HG03558 (cell line): ENCODE data around the gene PTPRN2.
"Not testable (repeated sequence)": the region's sequence is repeated elsewhere in the genome, so short reads cannot be mapped to it uniquely, and the experiment has no call there.

ENCODE experiments used
- ATAC-seq: cut with Tn5 transposase; IDR thresholded peaks from one replicate; pipeline ENCODE4 v1.9.1; 2021; ENCODE audit warnings: moderate number of reproducible peaks; ENCODE audit not compliant: unreplicated experiment; ENCODE audit errors: extremely low read depth

Gene PTPRN2

DNA sequence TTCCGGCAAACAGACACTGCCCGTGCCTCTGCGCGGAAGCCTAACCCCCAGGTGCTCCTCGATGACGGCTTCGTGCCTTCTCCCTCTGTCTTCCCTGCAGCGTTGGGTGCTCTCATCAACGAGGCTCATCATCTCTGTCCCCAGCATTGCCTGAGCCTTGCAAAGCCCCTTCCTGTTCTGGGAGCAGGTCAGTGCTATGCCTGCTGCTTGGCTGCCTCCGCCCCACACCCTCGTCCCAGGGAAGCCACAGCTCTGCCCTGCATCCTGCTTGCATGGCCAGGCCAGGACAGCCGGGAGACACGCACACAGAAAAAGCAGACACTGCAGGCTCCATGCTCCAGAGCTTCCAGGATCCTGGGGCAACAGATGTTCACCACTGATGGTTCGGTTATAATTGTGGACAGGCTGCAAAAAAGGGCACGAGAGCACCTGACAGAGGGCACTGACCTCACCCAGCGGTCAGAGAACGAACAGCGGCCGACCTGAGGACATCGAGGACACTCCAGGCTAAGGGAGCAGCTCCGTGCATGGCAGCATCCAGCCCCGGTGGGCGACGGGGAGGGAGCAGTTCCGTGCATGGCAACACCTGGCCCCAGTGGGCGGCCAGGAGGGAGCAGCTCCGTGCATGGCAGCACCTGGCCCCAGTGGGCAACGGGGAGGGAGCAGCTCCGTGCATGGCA, 265.5 kb downstream of the PTPRN2 start:
- no peak for ATAC-seq

DNA sequence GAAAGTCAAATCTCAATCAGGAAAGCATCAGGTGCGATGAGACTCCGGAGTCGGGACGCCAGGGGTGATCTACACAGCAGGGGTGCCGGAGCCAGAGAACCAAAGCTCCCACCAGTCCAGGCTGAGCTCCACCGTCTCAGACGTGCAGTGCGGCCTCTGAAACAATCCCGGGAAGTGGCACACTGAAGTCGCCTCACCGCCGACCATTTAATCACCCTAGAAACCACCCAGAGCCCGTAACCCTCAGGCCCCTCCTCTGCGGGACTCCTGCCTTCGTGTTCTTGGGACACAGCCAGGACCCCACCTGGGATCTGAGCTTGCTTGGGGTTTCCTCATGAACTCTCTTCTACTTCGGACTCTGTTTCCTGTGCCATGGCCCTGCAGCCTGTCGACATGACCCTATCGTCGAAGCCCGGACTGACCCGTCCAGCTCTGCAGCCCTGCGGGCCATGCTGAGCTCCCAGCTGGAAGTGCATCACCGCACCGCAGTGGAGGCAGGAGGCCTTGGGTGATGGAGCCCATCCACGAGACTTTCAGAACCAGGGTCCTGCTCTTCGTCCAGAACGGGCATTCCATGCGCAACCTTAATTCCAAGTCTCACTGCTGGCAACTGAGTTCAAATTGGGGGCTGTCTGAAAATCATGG, 266.4 kb downstream of the PTPRN2 start:
- ATAC-seq, result no peak

- no peak for ATAC-seq
Observed at GRCh38 chr7:158320328-158320727, 267.3 kb downstream of the PTPRN2 start.

- ATAC-seq, result no peak
Observed at GRCh38 chr7:158318511-158318913, 269.1 kb downstream of the PTPRN2 start.

GRCh38 chr7:158317238-158318205, 270.1 kb downstream of the PTPRN2 start:
- ATAC-seq, result no peak

DNA sequence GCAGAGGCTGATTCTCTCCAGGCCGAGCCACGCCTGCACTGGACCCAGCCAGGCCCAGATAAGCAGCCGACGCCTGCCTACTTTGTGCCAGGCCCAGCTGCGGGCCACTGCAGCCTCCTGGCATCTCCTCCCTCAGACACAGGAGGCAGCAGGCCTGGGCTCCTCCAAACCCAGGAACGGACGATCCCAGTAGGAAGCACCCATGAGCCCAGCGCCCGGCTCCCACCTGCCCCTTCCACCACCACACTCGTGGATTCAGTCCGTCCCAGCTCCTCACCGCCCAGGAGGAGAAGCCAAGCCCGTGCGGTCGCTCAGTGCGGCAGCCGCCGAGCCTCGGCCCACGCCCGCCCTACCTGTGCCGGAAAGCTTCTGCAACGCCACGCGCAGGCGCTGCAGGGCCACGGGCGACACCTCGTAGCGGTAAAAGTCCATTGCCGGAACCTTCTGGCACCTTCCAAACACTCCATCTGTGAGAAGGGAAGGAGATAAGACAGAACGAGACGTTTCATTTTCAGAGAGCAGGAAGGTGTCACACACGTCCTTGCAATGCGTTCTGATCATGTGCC, 271.1 kb downstream of the PTPRN2 start:
- no peak for ATAC-seq

DNA sequence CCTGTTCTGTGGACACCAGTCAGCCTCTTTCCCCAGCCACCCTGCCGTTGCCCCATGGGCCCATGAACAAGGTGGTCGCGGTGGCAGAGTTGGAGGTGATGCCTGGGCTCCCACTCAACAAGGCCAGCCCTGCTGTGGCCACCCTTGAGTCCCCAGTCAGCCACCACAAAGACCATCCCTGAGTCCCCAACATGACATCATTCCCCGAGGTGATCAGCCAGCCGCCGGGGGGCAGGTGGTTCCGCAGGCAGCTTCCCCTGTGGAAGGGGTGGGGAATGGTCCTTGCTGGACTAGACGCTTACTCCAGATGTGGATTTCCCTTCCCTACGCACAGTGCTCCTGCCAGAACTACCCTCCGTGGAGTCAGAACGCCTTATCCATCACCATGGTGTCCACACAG, 271.7 kb downstream of the PTPRN2 start:
- no peak for ATAC-seq

- no peak for ATAC-seq
Observed at GRCh38 chr7:158315326-158315725, 272.3 kb downstream of the PTPRN2 start.

DNA sequence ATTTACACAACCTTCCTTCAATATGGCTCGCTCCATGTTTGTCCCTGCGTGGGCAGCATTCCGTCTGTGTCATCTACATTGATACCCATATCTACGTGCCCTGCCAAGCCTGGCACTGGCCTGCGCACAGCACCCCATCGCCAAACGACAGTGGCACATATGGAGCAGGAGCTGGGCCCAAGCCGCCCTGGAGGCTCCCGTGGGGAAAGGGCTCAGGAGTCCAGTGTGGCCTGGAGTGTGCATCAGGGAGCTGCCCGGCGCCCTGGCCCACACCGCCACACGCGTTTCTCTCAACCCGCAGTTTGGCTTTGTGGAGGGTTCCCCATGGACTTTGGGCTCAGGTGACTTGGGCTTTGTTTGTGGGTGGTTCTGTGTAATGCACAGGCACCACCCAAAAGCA, 273.2 kb downstream of the PTPRN2 start:
- ATAC-seq, result no peak

GRCh38 chr7:158313931-158314330, 273.7 kb downstream of the PTPRN2 start:
- no peak for ATAC-seq

DNA sequence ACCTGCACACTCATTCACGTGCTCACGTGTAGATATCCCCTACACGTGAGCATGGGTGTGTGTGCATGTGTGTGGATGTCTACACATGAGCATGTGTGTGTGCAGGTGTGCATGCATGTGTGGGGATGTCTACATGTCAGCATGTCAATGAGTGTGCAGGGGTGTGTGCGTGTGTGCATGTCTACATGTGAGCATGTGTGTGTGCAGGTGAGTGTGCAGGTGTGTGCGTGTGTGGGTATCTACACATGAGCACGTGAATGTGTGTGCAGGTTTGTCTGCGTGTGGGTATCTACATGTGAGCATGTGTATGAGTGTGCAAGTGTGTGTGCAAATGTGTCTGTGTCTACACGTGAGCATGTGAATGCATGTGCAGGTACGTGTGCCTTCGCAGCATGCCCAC, 274.8 kb downstream of the PTPRN2 start:
- no peak for ATAC-seq

DNA sequence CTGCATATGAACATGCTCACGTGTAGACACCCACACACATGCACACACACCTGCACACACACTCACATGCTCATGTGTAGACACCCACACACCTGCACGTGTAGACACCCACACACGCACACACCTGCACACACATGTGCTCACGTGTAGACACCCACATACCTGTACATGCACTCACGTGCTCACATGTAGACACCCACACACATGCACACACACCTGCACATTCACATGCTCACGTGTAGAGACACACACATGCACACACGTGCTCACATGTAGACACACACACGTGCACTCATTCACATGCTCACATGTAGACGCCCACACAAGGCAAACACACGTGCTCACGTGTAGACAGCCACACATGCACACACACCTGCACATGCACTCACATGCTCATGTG, 275.8 kb downstream of the PTPRN2 start:
- no peak for ATAC-seq

- ATAC-seq, result no peak
Observed at GRCh38 chr7:158310924-158311666, 276.5 kb downstream of the PTPRN2 start.

- no peak for ATAC-seq
Observed at GRCh38 chr7:158309868-158310763, 277.5 kb downstream of the PTPRN2 start.

DNA sequence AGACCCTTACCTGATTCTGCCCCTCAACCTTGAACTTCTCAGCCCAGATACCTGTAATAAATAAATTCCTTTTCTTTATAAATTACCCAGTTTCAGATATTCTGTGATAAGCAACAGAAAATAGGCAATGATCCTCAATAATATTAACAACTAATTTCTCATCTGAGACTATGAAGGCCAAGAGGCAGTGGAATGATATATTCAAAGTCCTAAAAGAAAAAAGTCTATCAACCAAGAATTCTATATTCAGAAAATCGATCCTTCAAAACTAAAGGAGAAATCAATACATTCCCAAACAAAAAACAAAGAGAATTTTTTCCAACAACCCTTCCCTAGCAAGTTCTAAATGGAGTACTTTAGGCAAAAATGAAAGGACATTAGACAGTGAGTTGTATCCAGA, 279.6 kb downstream of the PTPRN2 start:
- no peak for ATAC-seq

DNA sequence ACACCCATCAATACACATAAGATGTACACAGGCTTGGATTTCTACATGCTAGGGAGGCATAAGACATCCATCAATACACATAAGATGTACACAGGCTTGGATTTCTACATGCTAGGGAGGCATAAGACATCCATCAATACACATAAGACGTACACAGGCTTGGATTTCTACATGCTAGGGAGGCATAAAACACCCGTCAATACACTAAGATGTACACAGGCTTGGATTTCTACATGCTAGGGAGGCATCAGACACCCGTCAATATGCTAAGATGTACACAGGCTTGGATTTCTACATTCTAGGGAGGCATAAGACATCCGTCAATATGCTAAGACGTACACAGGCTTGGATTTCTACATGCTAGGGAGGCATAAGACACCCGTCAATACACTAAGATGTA, 283.6 kb downstream of the PTPRN2 start:
- ATAC-seq, result not testable (repeated sequence)

DNA sequence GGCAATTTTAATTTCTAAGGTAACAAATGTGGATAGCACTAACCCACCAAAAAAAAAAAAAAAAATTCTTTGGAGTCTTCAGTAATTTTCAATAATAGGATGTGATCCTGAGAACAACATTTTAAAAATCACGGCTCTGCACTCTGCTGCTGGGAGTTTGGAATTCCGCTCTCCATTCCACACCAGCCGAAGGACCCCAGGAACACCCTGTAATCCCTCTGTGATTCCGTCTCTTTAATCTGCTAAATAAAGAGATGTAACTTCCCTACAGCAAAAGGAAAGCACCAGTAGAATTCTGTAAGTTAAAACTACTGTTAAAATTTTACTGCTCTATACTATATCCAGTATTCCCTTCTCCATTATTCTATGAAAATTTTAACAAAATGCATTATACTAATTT, 284.5 kb downstream of the PTPRN2 start:
- ATAC-seq, result no peak

DNA sequence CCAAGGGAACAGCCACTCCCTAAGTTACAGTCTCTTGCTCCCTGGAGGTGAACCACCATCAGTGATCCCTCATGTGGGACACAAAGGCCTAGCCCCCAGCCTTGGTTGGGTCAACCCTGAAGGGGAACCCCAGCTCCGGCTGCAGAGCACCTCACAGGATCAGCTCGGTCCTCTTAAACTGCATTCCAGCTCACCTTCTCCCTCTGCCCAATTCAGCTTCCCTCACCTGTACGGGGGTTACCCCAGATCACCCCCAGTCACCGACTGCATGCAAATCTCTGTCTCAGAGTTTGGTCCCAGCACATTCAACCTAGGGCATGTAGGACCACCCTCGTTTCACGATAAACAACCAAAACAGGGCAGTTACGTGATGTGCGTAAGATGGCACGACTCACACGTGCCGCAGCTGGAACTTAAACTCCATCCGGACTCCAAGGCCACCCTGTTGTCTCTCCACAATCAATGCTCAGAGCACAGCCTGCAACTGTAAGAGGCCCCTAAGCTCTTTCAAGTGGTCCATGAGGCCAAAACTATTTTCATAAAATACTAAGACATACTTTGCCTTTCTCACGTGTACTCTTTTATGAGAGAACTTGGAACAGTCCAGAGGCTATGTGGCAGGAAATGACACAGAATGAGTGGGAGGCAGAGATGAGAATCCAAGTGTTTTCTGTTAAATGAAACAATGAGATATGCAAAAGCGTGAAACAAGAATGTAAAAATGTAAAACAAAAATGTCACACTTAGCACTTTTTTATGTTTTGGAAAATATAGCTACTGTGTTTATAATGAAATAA, 285.2 kb downstream of the PTPRN2 start:
- ATAC-seq, result no peak
